ENCODE measurements around the gene ZFR.
A peak's percentile ranks its signal among the peaks of the same experiment; 100 is the strongest.
"Not testable (repeated sequence)": the region's sequence is repeated elsewhere in the genome, so short reads cannot be mapped to it uniquely, and the experiment has no call there.

ZFR gene

DNA sequence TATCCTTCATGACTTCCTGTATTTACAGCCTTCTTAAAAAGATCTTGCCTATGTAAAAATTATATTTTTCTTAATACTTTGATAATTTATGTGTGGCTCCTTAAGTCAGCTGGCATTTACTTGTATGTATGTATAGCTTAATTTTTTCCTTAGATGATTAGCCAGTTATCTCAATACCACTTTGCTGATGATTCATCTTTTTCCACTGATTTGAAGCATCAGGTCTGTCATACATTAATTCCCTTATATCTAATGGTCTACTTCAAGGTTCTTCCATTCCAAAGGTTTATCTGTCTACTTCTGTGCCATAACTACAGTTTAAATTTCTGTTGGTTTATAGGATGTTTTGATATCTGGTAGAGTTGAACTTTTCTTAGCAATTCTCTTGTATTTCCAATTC lies 86.9 kb downstream of the ZFR start:
- DNase-seq: no peak
- ATAC-seq: peak; percentile 61

DNA sequence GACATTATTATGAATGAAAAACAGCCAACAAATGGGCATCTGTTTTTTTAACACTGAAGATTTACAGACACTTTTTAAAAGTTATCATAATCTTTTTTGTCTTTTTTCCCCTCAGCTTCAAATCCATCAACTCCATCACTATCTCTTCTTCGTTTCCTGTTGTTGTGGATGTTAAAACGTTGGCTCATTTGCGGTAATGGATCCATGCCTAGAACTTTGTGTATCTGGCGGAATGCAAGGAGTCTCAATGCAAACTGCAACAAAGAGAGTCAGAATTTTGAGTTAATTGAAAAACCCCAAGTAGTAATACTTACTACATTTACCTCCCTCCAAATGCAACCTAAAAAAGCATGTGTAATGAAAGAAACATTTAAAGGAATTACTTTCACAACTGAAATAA lies 88.9 kb downstream of the ZFR start:
- DNase-seq: no peak

DNA sequence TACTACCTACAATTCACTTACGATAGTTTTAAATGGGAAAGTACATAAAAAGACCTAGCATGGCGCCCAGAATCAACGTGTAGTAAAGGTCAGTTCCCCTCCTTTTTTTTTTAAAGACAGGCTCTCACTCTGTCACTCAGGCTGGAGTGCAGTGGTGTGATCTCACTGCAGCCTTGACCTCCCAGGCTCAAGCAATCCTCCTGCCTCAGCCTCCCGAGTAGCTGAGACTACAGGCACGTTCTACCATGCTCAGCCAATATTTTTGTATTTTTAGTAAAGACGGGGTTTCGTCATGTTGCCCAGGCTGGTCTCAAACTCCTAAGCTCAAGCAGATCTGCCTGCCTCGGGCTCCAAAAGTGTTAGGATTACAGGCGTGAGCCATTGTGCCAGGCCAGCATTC lies 91.1 kb downstream of the ZFR start:
- no peak for DNase-seq
- no peak for ATAC-seq

More for the DNA sequence above, 88.9 kb downstream of the ZFR start:
- ATAC-seq: no peak

DNA sequence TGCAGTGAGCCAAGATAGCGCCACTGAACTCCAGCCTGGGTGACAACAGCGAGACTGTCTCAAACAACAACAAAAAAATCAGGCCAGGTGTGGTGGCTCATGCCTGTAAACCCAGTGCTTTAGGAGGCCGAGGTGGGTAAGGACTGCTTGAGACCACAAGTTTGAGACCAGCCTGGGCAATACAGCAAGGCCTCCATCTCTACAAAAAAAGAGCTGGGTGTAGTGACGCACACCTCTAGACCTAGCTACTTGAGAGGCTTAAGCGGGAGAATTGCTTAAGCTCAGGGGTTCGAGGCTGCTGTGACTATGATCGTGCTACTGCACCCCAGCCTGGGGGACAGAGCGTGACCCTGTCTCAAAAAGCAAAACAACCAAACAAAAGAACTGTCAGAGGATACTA lies 91.9 kb downstream of the ZFR start:
- ATAC-seq: no peak

DNA sequence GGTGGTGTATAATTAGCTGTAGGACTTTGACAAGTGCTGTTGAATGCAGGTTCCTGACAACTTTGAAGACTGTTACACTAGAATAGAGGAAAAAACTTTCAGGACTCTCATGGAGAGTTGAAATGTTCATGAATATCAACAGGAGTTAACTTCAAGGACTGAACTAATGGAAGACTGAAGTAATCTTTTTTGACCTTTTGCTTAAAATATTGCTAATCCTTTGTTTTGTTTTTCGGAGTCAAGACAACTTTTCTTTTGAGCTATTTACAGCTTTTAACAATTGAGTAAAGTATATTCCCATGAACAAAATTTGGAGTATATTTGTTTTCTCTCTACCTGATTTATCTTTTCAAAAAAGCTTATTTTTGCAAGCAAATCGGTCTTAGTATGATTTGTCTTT lies 97.7 kb downstream of the ZFR start:
- ATAC-seq (no peak), DNase-seq (no peak)

More for the DNA sequence above, 91.9 kb downstream of the ZFR start:
- no peak for DNase-seq

DNA sequence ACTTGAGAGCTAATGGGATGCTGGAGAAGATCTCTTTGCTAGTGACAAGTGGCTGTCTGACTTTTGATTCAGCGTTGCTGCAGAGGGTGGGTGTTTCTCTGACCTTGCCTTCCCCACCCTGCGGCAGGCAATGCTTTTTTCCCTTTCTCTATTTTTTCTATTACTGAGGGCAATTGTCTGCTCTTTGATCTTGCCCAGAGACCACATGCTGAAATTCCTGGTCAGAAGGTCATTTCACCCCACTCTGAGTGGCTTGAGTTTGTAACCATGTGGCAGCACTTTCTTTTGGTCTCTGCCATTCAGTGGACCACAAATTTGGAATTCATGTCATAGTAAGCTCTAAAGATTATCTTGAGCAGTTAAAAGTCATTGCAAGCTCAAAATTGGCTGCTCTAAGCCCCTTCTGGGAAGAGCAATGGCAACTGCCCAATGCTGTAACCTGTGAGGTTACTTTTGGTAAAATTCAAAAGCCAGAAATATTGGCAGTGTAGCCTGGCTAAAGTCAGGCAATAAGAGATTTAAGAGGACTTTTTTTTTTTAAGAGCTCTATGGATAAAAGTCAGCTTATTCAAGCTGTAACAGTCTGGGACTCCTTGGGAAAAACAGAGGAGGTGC lies 101.4 kb downstream of the ZFR start:
- DNase-seq (no peak), ATAC-seq (no peak)

DNA sequence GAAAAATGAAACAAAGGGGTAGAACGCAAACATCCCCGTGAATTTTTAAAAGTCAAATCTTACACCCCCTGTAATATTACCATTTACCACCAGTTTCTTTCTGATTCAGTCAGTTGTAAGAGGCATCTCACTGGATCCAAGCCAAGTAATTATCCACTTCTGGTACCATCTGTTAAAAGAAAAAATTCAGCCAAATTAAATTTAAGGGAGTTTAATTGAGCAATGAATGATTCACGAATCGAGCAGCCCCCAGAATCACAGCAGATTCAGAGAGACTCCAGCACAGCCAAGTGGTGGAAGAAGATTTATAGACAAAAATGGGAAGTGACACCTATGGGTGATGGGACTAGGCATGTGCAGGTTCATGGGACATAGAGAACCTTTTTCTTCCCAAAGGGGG lies 101.9 kb downstream of the ZFR start:
- DNase-seq (no peak), ATAC-seq (no peak)

DNA sequence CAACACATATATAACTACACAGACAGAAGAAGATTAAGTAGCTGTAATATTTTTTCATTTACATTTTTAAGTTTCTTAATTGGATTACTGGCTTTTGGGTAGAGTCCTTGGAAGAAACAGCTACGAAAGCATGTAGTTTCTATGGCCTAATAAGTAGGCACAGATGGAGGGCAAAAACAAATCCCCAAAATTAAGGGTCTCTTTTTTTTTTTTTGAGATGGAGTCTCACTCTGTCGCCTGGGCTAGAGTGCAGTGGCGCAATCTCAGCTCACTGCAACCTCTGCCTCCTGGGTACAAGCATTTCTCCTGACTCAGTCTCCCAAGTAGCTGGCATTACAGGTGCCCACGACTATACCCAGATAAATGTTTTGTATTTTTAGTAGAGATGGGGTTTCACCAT lies 104.7 kb downstream of the ZFR start:
- DNase-seq (no peak), ATAC-seq (no peak)

DNA sequence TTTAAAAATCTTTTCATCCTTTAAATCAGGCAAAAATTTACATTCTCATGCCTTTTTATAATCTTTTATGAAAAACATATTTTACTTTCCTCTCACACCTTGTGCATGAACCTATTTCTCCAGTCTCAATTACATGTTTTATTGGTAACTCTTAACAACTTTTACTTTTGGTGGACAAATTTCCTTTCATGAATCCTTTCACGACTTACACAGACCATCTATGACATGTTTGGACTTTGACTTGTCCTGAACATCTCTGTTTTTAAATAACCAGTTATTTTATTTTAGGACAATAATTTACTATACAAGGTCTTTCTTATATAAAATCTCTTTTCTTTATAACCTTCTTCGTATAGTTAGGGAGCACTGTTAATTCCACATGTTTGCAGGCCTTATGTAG lies 105.3 kb downstream of the ZFR start:
- ATAC-seq: no peak

DNA sequence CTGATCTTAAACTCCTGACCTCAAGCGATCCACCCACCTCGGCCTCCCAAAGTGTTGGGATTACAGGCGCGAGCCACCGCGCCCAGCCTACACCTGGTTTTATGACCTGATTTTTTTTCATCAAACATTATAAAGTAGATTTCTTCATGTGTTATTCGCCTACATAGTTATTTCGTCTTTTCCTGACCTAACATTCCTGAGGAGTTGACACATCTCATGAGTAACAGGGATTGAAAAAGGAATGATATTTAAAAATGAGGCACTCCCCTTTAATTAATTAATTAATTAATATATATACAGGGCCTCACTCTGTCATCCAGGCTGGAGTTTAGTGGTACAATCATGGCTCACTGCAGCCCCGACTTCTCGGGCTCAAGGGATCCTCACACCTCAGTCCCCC lies 111.6 kb downstream of the ZFR start:
- DNase-seq: no peak
- no peak for ATAC-seq

More for the DNA sequence above, 105.3 kb downstream of the ZFR start:
- no peak for DNase-seq

DNA sequence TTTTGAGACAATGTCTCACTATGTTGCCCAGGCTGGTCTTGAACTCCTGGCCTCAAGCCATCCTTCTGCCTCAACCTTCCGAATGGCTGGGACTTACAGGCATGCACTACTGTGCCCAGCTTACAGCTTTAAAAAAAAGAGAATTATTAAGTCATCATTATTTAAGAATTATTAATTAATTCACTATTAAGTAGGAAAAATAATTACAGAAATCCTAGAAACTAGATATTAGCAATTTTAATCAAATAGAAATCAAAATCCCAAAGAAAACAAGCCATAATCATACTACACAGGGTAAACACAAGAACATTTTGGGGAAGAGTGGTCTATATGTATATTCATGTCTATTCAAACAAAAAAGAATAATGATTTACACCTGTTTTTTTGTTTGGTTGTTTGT lies 112.2 kb downstream of the ZFR start:
- no peak for ATAC-seq
- DNase-seq: no peak

DNA sequence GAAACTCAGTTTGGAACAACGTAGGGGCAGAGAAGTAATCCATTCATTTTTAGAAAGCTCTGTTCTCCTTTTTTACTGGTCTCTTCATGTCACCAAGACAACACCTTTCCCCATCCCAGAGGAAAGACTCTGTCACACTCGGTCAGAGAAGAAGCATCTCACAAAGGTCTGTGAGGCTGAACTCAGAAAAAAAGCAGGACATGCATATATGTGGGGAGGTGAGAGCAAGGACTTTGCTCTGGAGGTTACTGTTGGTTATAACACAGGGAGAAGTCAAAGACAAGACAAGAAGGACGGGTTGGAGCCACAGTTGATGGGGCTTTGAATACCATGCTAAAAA lies 112.6 kb downstream of the ZFR start:
- DNase-seq (no peak), ATAC-seq (no peak)

DNA sequence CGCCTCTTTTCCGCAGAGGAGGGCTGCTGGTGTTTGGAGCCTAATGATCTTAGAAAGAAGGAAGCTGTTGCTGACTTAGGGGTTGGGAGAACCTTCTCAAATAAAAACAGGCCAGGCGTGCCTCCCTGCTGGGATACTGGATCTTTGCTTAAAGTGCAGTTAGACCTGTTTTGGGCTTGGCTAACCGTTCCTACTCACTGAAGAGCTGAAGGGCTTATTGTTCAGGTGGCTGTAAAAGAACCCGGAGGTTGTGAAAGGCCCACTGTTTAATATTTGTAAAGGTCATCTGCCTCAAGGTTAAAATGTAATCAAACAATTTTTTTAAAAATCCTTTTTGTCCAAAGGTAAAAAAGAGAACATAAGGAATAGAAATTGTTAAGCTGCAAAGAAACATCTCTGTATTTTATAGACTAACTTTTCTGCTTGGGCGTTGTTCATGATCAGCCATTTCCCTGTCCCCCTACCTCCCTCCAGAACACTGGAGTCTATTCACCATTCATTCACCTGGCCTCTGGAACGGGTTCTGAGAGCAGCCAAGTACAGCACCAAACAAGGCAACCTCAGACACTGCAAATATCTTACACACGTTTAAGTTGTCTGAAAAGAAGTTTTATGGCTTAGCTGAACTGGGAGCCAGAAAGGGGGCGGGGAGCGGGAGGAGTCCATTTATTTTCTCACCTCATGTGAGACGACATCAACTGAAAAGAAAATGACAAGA lies 113.2 kb downstream of the ZFR start:
- ATAC-seq (no peak), DNase-seq (no peak)

DNA sequence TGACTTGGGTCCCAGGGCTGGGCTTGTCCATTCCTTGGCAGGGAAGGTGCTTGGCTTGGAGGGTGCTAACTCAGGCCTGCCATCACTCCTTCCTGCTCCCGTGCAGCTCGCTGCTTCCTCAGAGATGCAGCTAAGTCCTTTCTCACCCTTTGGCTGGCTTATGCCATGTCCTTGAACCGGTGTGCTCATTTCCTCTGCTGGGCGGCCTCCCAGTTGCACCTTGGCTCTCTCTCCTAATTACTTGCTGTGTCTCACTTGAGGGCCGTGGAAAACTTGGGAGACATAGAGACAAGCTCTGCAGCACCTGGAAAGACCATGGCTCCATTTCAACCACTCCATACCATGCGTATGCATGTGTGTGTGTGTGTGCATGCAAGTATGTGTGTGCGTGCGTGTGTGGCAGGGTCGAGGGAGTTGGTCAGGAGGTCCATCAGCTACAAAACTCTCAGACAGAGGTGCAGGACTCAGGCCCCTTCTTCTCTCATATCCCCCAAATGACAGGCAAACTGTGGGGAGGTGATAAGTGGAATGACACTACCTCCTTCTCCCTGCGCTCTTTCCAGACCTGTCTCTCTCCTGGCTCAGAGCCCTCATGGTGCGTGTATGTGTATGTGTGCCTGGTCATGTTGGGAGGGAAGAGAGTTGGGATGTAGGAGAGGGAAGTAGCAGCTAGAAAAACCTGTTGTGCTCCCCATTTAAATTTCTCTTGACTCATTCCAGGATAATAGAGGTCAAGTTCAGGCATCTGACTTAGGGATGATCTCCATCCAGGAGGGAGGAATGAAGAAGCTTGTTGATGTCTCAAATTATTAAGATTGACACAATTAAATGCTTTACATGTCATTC lies 114.2 kb downstream of the ZFR start:
- no peak for ATAC-seq
- no peak for DNase-seq

DNA sequence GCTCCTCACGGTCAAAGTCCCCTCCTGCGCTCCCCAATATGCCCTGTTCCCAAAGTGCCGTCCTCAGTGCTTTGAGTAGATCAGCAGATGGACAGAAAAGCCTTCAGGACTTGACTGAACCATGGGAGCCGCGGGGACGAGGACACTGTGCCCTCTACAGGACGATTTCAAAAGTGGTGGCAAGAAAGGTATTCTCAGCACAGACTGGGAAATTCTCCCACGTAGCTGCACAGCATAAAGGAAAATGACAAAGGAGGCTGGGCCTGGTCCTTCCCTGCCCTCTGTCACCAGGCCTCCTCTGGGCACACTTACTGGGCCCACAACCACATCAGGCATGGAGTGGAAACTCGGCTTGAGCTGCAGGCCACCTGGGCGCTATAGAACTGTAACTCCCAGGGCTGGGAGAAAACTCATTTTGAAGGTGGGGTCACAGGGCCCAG lies 115.1 kb downstream of the ZFR start:
- ATAC-seq (peak; percentile 88), DNase-seq (peak; percentile 52)

DNA sequence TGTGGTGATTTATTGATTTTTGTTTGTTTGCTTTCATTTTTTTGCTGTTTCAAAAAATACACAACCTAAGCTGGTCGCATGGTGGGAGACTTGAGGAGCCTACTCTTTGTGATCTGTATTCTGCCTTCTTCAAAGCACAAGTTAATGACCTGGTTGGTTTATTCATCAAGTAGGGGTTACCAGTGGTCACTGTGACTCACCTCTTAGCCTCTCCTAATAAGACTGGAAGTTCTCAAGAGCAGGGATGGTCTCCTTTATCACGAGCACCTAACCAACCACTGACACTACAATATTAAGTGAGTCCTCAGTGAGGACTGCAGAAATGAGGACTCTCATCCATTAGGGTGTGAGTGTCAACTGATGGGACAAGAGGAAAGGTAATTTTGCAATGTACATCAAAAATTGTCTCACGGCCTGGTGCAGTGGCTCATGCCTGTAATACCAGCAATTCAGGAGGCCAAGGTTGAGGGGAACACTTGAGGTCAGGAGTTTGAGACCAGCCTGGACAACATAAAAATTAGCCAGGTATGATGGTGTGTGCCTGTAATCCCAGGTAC lies 118.2 kb downstream of the ZFR start:
- DNase-seq: no peak

DNA sequence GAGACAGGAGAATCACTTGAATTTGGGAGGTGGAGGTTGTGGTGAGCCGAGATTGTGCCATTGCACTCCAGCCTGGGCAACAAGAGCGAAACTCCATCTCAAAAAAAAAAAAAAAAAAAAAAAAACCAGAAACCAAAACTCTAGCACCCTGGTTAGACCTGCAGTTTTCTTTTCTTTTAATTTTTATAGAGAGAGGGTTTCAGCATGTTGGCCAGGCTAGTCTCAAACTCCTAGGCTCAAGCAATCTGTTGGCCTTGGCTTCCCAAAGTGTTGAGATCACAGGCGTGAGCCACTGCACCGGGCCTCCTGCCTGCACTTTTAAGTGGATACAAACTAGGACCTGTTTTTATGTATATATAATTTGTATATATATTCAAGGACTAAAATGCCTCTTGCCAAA lies 118.9 kb downstream of the ZFR start:
- ATAC-seq (no peak), DNase-seq (no peak)

More for the DNA sequence above, 118.2 kb downstream of the ZFR start:
- ATAC-seq: no peak

DNA sequence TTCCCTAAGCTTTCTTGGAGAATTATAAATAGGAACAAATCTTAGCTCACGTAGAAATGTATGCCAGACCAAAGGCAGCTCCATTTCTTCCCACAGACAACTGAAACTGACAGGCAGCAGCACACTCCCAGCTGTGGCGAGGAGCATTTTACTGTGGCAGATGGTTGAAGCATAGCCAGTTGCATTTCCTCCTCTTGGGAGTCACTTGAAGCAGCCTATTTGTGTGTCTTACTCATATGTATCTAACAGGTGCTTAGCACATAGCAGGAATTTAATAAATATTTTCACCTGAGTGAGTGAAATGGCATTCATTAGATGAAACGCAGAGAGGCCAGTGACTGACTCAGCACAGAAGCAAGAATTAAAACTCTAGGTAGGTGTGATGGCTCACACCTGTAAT lies 119.5 kb downstream of the ZFR start:
- ATAC-seq (no peak), DNase-seq (no peak)

DNA sequence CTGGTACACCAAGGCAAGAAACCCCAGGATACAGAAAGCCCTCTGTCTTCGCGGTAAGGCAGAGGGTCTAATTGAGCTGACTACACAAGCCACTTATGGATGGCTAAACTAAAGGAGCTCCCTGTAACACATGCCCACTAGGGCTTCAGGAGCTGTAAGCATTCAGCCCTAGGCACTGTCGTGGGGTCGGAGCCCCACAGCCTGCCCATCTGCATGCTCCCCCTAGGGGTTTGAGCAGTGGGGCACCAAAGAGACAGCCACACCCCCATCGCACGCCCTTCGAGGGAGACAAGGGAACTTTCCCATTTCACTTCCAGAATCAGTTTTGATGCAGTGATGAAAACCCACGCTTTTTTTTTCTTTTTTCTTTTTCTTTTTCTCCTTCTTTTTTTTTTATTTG lies 120.8 kb downstream of the ZFR start:
- ATAC-seq: no peak

DNA sequence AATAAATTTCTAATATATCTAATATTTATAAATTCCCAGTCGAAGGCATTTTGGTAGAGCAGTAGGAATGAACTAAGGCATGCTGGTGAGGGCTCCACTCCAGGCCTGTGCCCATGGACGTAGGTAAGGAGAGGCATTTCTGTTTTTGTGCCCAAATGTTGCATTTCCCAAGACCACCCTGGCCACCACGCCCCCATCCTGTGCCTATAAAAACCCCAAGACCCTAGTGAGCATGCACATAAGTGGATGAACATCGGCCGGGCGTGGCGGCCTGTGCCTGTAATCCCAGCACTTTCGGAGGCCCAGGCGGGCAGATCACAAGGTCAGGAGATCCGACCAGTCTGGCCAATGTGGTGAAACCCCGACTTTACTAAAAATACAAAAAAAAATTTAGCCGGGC lies 121.7 kb downstream of the ZFR start:
- ATAC-seq (no peak), DNase-seq (no peak)

More for the DNA sequence above, 120.8 kb downstream of the ZFR start:
- DNase-seq: no peak

DNA sequence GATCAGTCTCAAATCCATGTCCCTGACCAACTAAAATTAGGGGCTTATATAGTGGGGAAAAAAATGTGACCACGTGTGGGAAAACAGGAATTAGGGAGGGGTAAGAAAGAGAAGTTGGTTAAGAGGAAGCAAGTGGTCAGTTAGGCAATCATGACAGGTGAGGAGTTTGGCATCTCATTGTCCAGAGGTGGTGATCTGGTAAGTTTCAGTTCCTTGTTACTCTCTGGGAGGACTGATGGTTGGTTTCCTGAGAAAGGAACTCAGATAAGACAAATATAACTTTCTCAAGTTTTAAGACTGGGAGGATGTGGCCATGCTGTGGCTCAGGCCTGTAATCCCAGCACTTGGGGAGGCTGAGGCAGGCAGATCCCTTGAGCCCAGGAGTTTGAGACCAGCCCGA lies 122.8 kb downstream of the ZFR start:
- DNase-seq, ATAC-seq: not testable (repeated sequence)

DNA sequence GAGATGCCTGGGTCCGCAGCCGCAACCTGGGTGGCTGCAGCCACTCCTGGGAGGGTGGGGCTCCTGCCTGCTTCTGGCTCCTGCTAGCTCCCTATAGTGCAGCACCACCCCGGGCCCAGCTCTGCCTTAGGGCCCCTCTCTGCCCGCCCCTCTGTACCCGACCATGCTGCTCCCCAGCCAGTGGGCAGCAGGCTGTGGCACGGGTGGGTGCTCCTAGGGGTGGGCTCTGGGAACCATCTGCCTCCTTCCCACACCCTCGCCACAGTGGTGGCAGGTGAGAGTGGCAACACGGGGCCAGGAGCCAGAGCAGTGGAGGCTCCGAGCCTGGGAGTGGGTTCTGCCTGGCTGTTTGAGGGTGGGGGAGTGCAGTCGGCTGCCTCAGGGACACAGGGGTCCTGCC lies 124.0 kb downstream of the ZFR start:
- ATAC-seq: peak; percentile 45
- no peak for DNase-seq

All from stimulated activated naive CD8-positive, alpha-beta T cell treated with anti-CD3 and anti-CD28 coated beads, Interleukin-15, Interleukin-2, amounts not matched to agents 100 U/mL and 50 U/mL, for 24 hours (primary cell).